BLaER1 treated with 17β-estradiol and CSF1 and Interleukin-3, amounts not matched to agents 10 nM and 100 nM (cell line): ENCODE data around the gene C11orf87.

Source experiments
- H3K27ac ChIP-seq, 11 experiments: shearing (Covaris generic); formaldehyde crosslinking; 2 replicates each; pipeline ENCODE4 v1.8.1; 2022
- H3K27me3 ChIP-seq, 11 experiments: shearing (Covaris generic); formaldehyde crosslinking; 2 replicates each; pipeline ENCODE4 v1.8.1; 2022
- H3K36me3 ChIP-seq, 11 experiments: shearing (Covaris generic); formaldehyde crosslinking; 2 replicates each; pipeline ENCODE4 v1.8.1; 2022
- H3K4me1 ChIP-seq, 10 experiments: shearing (Covaris generic); formaldehyde crosslinking; 2 replicates each; pipeline ENCODE4 v1.8.1; 2022
- H3K4me2 ChIP-seq, 11 experiments: shearing (Covaris generic); formaldehyde crosslinking; 2 replicates each; pipeline ENCODE4 v1.8.1; 2022
- H3K4me3 ChIP-seq, 10 experiments: shearing (Covaris generic); formaldehyde crosslinking; 2 replicates each; pipeline ENCODE4 v1.8.1; 2022
- H3K9ac ChIP-seq, 11 experiments: shearing (Covaris generic); formaldehyde crosslinking; 2 replicates each; pipeline ENCODE4 v1.8.1; 2022
- H3K9me3 ChIP-seq, 11 experiments: shearing (Covaris generic); formaldehyde crosslinking; replicated peaks in 1 of 11; 2 replicates each; pipeline ENCODE4 v1.8.1; 2022
- H4K20me1 ChIP-seq, 11 experiments: shearing (Covaris generic); formaldehyde crosslinking; 2 replicates each; pipeline ENCODE4 v1.8.1; 2022
- Cebpa-rat ChIP-seq, 11 experiments: shearing (Covaris generic); IDR thresholded peaks; 2 replicates each; pipeline ENCODE4 v1.8.1; 2022

Gene C11orf87

DNA sequence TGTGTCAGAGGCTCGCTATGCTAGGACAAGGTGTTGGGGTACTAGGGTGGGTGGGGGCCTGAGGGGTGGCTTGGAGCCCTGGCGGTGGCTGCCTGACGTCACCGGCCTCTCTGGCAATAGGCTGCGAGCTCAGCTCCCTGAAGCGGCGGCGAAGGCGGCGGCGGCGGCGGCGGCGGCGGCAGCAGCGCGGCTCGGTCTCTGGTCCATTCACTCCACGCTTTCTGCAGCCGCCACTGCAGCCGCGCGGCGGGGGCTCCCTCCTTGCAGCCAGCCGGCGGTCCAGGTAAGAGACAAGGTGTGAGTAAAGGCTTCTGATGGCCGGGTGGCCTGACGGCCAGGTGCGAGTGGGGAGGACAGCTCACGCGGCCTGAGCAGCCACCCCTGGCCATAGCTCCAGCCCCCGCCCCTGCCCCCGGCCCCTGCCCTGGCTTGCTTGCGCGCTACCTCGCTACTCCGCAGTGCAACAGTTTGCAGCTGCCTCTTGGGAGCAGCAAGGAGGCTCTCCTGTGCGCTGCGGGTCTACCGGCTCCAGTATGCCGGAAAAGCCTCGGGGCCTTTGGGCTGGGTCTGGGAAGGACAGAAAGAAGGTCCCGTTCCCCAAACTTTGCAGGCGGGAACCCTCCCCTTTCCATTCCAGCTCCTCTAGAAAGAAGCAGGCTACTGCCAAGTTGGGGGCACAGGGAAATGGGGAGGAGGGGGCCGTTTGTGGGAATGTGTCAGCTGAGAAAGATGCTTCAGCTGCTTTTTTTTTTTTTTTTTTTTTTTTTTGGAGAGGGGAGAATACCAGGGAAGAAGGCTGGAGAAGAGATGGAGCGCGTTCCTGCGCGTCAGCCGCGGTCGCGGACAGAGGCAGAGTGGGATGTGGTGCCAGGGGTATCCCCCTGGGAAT, at the start of gene C11orf87:
C11orf87 (plus strand) TSS at position 210 of the 889 bp plus-strand sequence. CDS start 1,444 bp downstream, outside the sequence.
- Histone ChIP-seq H3K27me3 (no peaks in the 10 kb centered on the region), H3K4me2 (no peak within 1 kb of the TSS), H3K9me3 (peaks cover 14 to 23% (median 18%) of the 10 kb centered on the region in 11 experiments), H3K4me3 (no peak within 1 kb of the TSS), H3K27ac (no peak within 1 kb of the TSS), H3K36me3 (no peaks in the 10 kb centered on the region), H4K20me1 (no peaks in the 10 kb centered on the region), H3K4me1 (no peaks in the 10 kb centered on the region), H3K9ac (no peak within 1 kb of the TSS)
- TF ChIP-seq Cebpa-rat (IDR thresholded peaks at IDR 0.05): no peak

DNA sequence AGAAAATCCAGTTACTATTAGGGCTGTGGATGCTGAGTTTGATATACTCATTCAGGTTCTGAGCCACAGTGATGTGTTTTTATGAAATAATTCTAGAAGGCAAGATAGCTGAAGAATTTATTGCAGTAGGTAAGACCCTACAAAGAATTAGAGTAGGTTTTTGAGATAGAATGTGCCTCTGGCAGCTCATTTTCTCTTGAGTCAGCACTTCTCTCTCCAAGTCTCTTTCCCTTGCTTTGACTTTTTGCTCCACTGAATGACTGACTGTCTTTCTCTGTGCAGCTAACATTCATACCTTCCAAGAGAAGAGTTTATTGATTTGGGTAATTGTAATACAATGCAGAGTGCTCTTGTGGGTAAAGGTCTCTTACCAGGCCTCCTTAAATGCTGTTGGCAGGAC, 48.0 kb upstream of the C11orf87 start:
- no peaks in the 10 kb centered on the region for H3K36me3 ChIP-seq
- H3K27me3 ChIP-seq: no peaks in the 10 kb centered on the region
- no peaks in the 10 kb centered on the region for H4K20me1 ChIP-seq
- H3K9ac ChIP-seq: no peak overlapping the region
- no peak overlapping the region for H3K4me2 ChIP-seq
- H3K27ac ChIP-seq: no peak overlapping the region
- no peak overlapping the region for H3K4me3 ChIP-seq
- no peak for TF ChIP-seq Cebpa-rat (IDR thresholded peaks at IDR 0.05)
- H3K9me3 ChIP-seq: peaks cover 6 to 24% (median 11%) of the 10 kb centered on the region in 11 experiments; a peak in 20 of 22 replicates
- H3K4me1 ChIP-seq: no peaks in the 10 kb centered on the region

DNA sequence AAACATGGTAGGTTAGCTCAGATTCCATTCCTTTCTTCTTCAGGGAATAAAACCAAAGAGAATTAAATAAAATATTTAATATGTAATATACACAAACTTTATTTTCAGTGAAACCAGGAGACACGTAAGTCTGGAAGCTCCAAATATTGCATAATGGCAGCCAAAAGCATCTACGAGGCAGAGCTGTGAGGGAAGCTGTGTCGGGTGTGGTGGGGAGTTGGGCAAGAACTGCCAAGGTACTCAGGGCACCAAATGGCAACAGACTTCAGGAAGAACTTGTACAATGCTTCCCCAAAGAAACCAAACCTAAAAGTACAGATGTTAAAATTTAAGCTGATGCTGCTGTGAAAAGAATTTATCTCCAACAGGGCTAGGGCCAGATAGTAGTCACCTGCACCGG, 47.5 kb upstream of the C11orf87 start:
- H3K27ac ChIP-seq: no peak overlapping the region
- no peak overlapping the region for H3K4me2 ChIP-seq
- H3K36me3 ChIP-seq: no peaks in the 10 kb centered on the region
- H3K4me1 ChIP-seq: no peaks in the 10 kb centered on the region
- H3K27me3 ChIP-seq: no peaks in the 10 kb centered on the region
- TF ChIP-seq Cebpa-rat (IDR thresholded peaks at IDR 0.05): no peak
- H4K20me1 ChIP-seq: no peaks in the 10 kb centered on the region
- H3K9me3 ChIP-seq: peaks cover 6 to 21% (median 9%) of the 10 kb centered on the region in 11 experiments; a peak in 20 of 22 replicates
- H3K4me3 ChIP-seq: no peak overlapping the region
- no peak overlapping the region for H3K9ac ChIP-seq

DNA sequence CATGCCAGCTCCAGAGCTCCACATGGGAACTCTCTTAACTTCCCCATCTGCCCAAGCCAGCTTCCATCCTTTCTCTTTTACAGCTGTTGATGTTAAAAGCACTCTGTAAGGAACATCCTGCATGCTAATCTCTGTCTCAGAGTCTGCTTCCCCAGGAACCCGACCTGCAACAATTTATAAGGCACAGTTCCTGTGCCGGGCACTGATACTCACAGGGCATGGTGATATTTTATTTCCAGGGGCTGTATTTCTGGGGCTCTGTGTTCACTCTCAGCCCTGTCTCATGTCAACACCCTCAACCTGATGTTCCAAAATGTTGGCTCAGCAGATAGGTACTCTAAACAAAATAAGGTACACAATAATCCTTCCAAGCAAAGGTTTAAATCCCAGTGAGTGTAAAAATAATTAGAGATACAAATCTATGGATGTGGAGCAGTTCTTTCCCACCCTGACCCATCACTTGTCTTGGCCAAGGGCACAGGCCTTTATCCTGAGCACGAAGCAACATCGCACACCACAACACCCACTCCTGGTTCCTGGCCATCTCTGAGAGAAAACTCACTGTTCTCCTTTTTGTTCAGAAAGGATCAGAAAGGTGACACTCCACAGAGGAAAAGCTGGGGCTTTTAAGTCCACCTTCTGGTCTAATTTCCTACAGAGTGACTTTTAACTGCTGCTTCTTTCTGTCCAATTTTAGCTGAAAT, 44.8 kb upstream of the C11orf87 start:
- Histone ChIP-seq H3K9me3 (no peaks in the 10 kb centered on the region), H3K4me3 (no peak overlapping the region), H3K36me3 (no peaks in the 10 kb centered on the region), H3K4me2 (no peak overlapping the region), H4K20me1 (no peaks in the 10 kb centered on the region), H3K9ac (no peak overlapping the region), H3K4me1 (no peaks in the 10 kb centered on the region), H3K27me3 (no peaks in the 10 kb centered on the region), H3K27ac (no peak overlapping the region)
- TF ChIP-seq Cebpa-rat (IDR thresholded peaks at IDR 0.05): no peak

DNA sequence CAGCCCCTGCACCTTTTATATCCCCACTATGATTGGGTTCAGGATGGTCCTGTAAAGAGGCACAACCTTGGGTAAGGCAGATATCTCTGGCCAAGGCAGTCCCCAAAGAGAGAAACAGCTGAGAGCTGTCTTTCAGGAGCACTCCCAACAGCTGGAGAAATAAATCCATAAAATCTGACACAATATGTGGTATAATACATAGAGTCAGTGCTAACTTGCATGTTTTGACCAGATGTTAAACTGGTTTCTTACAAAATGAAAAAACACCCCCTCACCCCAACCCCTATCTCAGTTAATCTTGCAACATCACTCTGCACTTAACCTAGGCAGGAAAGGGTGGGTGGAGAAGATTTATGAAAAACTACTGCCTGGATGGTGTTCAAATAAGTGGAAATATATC, 44.0 kb upstream of the C11orf87 start:
- no peak for TF ChIP-seq Cebpa-rat (IDR thresholded peaks at IDR 0.05)
- Histone ChIP-seq H3K4me3 (no peak overlapping the region), H3K27me3 (no peaks in the 10 kb centered on the region), H3K9ac (no peak overlapping the region), H4K20me1 (no peaks in the 10 kb centered on the region), H3K36me3 (no peaks in the 10 kb centered on the region), H3K27ac (no peak overlapping the region), H3K9me3 (no peaks in the 10 kb centered on the region), H3K4me2 (no peak overlapping the region), H3K4me1 (no peaks in the 10 kb centered on the region)

DNA sequence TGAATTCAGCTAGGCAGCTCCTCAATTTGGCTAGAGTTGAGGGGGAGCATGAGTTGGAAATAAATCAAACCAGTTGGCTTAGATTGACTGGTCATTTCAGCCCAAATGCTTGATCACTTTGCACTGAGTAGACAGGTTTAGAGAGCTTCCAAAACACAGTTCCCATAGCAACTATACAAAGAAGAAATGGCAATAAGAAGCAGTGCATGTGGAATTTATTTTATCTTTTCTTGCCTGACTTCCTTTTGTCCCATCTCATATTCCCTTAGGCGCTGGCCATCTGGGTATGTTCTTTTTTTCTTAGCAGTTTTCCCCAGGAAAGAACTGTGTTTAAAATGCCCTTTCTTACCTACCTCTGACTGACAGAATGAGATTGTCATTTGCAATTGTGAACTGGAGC, 38.7 kb upstream of the C11orf87 start:
- H4K20me1 ChIP-seq: no peaks in the 10 kb centered on the region
- no peak overlapping the region for H3K4me2 ChIP-seq
- no peak overlapping the region for H3K4me3 ChIP-seq
- H3K4me1 ChIP-seq: no peaks in the 10 kb centered on the region
- TF ChIP-seq Cebpa-rat (IDR thresholded peaks at IDR 0.05): no peak
- H3K27me3 ChIP-seq: no peaks in the 10 kb centered on the region
- H3K36me3 ChIP-seq: no peaks in the 10 kb centered on the region
- no peak overlapping the region for H3K27ac ChIP-seq
- H3K9ac ChIP-seq: no peak overlapping the region
- no peaks in the 10 kb centered on the region for H3K9me3 ChIP-seq

DNA sequence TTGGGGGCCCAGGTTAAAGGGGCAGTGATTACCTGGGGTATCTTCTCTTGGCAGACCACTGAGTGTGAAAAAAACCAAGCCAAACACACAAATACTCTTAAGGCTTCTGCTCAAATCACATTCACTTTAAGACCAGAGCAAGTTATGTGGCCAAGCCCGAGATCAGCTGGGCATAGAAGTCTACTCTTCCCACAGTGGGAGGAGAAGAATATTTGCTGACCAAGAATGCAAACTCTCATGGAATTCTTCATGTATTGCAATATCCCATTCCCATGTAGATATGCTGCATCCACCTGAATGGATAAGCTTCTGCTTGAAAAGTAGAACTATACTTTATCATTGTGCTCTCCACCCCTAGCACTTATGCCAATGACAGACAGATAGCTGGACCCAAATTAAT, 37.1 kb upstream of the C11orf87 start:
- Histone ChIP-seq H3K4me3 (no peak overlapping the region), H3K9ac (no peak overlapping the region), H3K27me3 (no peaks in the 10 kb centered on the region), H3K36me3 (no peaks in the 10 kb centered on the region), H3K9me3 (no peaks in the 10 kb centered on the region), H3K27ac (no peak overlapping the region), H4K20me1 (no peaks in the 10 kb centered on the region; a peak in 1 of 22 replicates), H3K4me2 (no peak overlapping the region), H3K4me1 (no peaks in the 10 kb centered on the region)
- TF ChIP-seq Cebpa-rat (IDR thresholded peaks at IDR 0.05): no peak

DNA sequence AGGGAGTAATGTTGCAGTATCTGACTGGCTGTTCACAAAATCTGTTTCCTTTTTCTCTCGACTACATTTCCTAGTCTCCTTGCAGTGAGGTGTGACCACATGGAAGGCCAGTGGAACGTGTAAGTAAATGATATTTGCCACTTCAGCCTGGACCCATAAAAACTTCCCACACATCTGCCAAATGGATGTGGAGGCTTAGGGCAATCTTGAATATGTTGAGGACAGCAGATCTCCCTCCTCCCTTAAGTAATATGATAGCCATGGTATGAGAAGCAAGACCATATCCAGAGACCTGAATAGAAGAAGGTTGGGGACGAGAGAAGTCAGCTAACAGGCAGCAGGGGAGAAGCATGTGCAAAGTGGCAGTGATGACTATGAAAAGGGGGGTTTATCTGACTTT, 33.0 kb upstream of the C11orf87 start:
- H3K9me3 ChIP-seq: peaks cover 0 to under 1% (median 0%) of the 10 kb centered on the region in 11 experiments; a peak in 1 of 22 replicates
- no peak overlapping the region for H3K9ac ChIP-seq
- no peak overlapping the region for H3K27ac ChIP-seq
- TF ChIP-seq Cebpa-rat (IDR thresholded peaks at IDR 0.05): no peak
- H3K27me3 ChIP-seq: no peaks in the 10 kb centered on the region
- H3K4me2 ChIP-seq: no peak overlapping the region
- no peaks in the 10 kb centered on the region; a peak in 1 of 22 replicates for H4K20me1 ChIP-seq
- H3K4me3 ChIP-seq: no peak overlapping the region
- no peaks in the 10 kb centered on the region for H3K4me1 ChIP-seq
- H3K36me3 ChIP-seq: no peaks in the 10 kb centered on the region

DNA sequence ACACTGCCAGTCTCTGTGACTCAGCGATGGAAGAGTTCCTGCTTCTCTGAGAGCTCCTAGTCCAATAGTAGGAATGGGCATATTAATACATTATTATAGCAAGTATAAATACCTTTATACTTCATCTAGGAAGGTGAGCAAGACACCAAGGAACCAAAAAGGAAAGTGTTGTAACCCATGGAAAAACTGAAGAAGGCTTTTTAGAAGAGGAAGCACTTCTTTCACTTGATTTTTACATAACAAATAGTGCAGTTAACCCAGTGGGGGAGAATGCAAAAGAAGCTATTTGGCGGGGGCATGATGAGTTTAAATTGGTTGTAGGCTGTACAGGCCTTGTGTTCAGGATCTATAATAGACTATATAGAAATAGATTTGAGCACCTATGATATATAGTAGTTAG, 31.2 kb upstream of the C11orf87 start:
- no peaks in the 10 kb centered on the region for H3K27me3 ChIP-seq
- no peaks in the 10 kb centered on the region; a peak in 1 of 22 replicates for H4K20me1 ChIP-seq
- no peaks in the 10 kb centered on the region for H3K4me1 ChIP-seq
- H3K27ac ChIP-seq: no peak overlapping the region
- peaks cover 0 to 18% (median 0%) of the 10 kb centered on the region in 11 experiments; a peak in 2 of 22 replicates for H3K9me3 ChIP-seq
- H3K4me3 ChIP-seq: no peak overlapping the region
- no peak overlapping the region for H3K9ac ChIP-seq
- no peaks in the 10 kb centered on the region for H3K36me3 ChIP-seq
- H3K4me2 ChIP-seq: no peak overlapping the region
- no peak for TF ChIP-seq Cebpa-rat (IDR thresholded peaks at IDR 0.05)
